Measurements from ENCODE around the gene MAML1. TPM values are rescaled to one million over a fixed set of nuclear protein-coding genes. Genes with fewer than 3 reads are reported as not detected.

The MAML1 gene
- total RNA-seq, 4 donors from 2014 or later, result 16.6 to 29.0 (median 17.9) TPM

DNA sequence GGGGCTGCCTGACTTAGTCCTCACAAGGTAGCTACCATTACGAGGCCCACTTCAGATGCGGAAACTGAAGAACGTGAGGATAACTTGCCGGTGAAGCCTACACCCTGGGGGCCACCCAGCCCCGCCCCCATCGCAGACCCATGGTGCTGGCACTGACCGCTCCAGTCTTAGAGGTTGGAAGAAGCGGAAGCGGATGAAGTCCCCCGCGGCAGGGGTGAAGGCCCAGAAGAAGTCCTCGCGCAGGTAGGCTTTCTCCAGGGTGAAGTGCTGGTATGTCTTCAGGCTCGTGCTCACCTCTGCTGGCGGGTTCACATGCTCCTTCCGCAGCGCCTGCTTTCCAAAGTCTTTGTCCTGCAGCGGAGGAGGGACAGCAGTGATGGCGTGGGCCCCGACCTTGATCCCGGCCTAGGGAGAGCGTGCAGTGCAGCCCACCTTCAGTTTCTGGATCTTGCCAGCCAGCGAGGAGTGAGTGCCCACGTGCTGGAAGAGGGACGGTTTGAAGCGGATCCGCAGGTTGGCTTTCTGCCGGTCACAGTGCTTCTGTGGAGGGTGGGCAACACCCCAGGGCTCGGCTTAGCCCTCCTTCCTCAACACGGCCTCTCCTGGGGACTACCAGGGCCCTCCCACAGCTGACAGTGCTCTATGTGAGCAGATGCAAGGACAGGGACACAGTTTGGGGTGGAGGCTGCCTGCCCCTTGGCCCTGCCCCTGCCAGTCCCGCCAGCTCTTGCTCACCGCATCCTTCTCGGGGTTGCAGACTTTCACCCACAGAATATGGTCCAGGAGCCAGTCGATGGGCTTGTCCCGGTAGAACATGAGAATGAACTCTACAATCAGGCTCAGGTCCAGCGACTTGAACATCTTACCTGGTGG is 66.4 kb downstream of the MAML1 start:
- intact Hi-C loops (cut with DNase I), result loop anchor here (5.0 kb wide), 1 partner anchor 108 kb away; the partner anchor contains the start of gene TBC1D9B
- H3K27ac ChIP-seq, result no peak overlapping the region
- H3K27me3 ChIP-seq, result no peaks in the 10 kb centered on the region
- TF ChIP-seq POLR2A (IDR thresholded peaks at IDR 0.05), result no peak
- TF ChIP-seq, protein P1, sequence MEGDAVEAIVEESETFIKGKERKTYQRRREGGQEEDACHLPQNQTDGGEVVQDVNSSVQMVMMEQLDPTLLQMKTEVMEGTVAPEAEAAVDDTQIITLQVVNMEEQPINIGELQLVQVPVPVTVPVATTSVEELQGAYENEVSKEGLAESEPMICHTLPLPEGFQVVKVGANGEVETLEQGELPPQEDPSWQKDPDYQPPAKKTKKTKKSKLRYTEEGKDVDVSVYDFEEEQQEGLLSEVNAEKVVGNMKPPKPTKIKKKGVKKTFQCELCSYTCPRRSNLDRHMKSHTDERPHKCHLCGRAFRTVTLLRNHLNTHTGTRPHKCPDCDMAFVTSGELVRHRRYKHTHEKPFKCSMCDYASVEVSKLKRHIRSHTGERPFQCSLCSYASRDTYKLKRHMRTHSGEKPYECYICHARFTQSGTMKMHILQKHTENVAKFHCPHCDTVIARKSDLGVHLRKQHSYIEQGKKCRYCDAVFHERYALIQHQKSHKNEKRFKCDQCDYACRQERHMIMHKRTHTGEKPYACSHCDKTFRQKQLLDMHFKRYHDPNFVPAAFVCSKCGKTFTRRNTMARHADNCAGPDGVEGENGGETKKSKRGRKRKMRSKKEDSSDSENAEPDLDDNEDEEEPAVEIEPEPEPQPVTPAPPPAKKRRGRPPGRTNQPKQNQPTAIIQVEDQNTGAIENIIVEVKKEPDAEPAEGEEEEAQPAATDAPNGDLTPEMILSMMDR (IDR thresholded peaks at IDR 0.05), result no peak
- H3K4me1 ChIP-seq, result peaks cover 45 to 68% (median 54%) of the 10 kb centered on the region in 3 donors
- no peaks in the 10 kb centered on the region for H3K9me3 ChIP-seq
- DNase-seq, result no peak
- no peak overlapping the region for H3K4me3 ChIP-seq
- peaks cover 21 to 48% (median 30%) of the 10 kb centered on the region in 3 donors for H3K36me3 ChIP-seq
- 92 to 97% methylated on average over 7 to 24 of the region's 36 CpGs for WGBS, 2 donors

DNA sequence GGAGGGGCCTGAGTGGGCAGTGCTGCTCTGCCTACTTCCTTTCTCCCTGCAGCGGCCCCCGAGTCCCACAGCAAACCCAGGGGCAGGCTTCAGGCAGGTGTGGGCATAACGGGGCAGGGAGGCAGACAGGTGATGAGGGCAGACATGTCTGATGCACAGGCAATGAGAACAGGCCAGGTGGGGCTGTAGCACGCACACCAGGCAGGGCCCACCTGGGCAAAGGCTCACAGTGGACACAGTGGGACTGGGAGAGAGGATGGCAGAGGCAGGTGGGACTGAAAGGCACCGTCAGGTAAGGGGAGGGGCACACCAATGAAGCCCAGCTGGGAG is 67.0 kb downstream of the MAML1 start:
- Histone ChIP-seq H3K27me3 (no peaks in the 10 kb centered on the region), H3K9me3 (no peaks in the 10 kb centered on the region), H3K4me1 (peaks cover 45 to 68% (median 54%) of the 10 kb centered on the region in 3 donors), H3K4me3 (no peak overlapping the region), H3K27ac (no peak overlapping the region), H3K36me3 (peaks cover 21 to 48% (median 30%) of the 10 kb centered on the region in 3 donors)
- 83% methylated on average over 2 of the region's 5 CpGs; no CpG with 5 or more reads in 1 of the 2 donors for WGBS, 2 donors
- intact Hi-C loops (cut with DNase I), result loop anchor here (5.0 kb wide), 1 partner anchor 108 kb away; the partner anchor contains the start of gene TBC1D9B
- TF ChIP-seq POLR2A (IDR thresholded peaks at IDR 0.05), result no peak
- TF ChIP-seq, protein P1 (IDR thresholded peaks at IDR 0.05), result no peak
- DNase-seq, result no peak

DNA sequence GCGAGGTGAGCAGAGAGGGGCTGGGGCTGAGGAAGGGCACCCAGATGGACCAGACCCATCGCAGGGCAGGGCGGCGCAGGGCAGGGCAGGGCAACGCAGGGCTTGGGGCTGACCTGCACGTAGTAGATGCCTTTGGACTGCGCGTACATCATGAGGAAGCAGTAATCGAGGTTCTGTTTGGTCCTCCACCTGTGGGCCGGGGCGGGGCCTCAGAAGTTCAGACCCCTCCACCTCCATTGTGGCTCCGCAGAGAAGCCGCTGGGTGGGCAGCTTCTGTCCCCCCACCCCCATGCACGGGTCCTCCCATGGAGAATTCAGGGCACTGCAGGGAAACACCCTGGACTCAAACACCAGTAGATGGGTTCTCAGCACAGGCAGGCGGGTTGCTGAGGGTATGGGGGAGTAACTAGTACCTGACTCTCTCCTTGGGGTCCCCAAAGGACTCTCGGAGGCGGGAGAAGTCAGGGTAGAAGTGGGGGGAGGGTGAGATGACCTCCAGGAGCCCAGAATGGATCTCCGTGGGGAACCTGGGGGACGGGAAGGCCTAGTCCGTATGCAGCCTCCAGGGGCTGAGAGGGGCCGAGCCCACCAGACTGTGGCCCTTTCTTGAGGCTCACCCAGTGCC is 67.6 kb downstream of the MAML1 start:
- TF ChIP-seq POLR2A (IDR thresholded peaks at IDR 0.05), result no peak
- TF ChIP-seq, protein P1 (IDR thresholded peaks at IDR 0.05), result no peak
- H3K9me3 ChIP-seq, result no peaks in the 10 kb centered on the region
- peaks cover 21 to 48% (median 30%) of the 10 kb centered on the region in 3 donors for H3K36me3 ChIP-seq
- no peak overlapping the region for H3K4me3 ChIP-seq
- intact Hi-C loops (cut with DNase I), result no loop called here
- WGBS, 2 donors, result 85 to 93% methylated on average over 4 to 15 of the region's 21 CpGs
- H3K27ac ChIP-seq, result no peak overlapping the region
- DNase-seq, result no peak
- H3K27me3 ChIP-seq, result no peaks in the 10 kb centered on the region
- peaks cover 45 to 68% (median 54%) of the 10 kb centered on the region in 3 donors for H3K4me1 ChIP-seq

DNA sequence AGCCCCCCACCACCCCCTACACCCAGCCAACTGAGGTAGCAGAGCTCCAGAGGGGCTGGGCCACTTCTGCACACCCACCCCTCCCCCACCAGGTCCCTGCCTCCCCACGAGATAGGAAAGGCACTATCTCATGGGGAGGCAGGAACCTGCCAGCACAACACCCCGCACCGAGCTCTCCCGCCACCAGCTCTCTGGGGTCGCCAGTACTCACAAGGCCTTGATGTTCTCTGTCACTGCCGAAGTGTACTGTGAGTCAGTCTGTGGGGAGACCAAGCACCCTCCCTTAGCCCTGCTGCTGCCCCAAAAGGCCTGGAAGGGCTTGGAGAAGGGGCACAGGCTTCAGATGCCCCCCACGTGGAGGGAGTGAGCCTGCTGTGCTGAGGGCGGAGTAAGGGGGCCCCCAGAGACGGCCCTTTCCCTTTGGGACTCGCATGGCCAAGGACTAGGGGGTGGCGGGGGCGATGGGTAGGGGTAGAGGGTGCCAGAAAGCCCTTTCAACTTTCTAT is 68.1 kb downstream of the MAML1 start:
- peaks cover 44 to 68% (median 54%) of the 10 kb centered on the region in 3 donors for H3K4me1 ChIP-seq
- intact Hi-C loops (cut with DNase I), result no loop called here
- 91 to 93% methylated on average over 2 to 4 of the region's 12 CpGs for WGBS, 2 donors

More for the DNA sequence above, 68.1 kb downstream of the MAML1 start:
- Histone ChIP-seq H3K27me3 (no peaks in the 10 kb centered on the region), H3K9me3 (no peaks in the 10 kb centered on the region), H3K36me3 (peaks cover 21 to 48% (median 30%) of the 10 kb centered on the region in 3 donors), H3K27ac (no peak overlapping the region), H3K4me3 (no peak overlapping the region)
- TF ChIP-seq, protein P1 (IDR thresholded peaks at IDR 0.05), result no peak
- TF ChIP-seq POLR2A (IDR thresholded peaks at IDR 0.05), result no peak
- no peak for DNase-seq
